PC-3 (cell line): ENCODE results near the gene RAB6A.

ENCODE experiments used
- CTCF ChIP-seq: fragments of 300-600 bp; sonication (generic); conservative IDR thresholded peaks from 2 replicates; pipeline ENCODE4 v1.5.1; 2017; ENCODE audit warnings: antibody characterized with exemption, low read depth, mild to moderate bottlenecking, low read length
- EZH2 ChIP-seq: fragments of 300-600 bp; sonication (generic); IDR thresholded peaks from one replicate; pipeline ENCODE4 v1.6.1; 2017; ENCODE audit warnings: antibody characterized with exemption, mild to moderate bottlenecking, low read length; ENCODE audit not compliant: unreplicated experiment

- TF ChIP-seq CTCF (no peak), EZH2 (no peak)
Measured at GRCh38 chr11:73663604-73664495, 97.0 kb downstream of the RAB6A start.
